HG02763 (cell line): ENCODE measurements around the gene ACSL3.
"Not testable (repeated sequence)": the region's sequence is repeated elsewhere in the genome, so short reads cannot be mapped to it uniquely, and the experiment has no call there.

Source experiments
- ATAC-seq: cut with Tn5 transposase; IDR thresholded peaks from one replicate; pipeline ENCODE4 v1.9.1; 2021; ENCODE audit warnings: mild to moderate bottlenecking, moderate library complexity; ENCODE audit not compliant: unreplicated experiment

The ACSL3 gene

DNA sequence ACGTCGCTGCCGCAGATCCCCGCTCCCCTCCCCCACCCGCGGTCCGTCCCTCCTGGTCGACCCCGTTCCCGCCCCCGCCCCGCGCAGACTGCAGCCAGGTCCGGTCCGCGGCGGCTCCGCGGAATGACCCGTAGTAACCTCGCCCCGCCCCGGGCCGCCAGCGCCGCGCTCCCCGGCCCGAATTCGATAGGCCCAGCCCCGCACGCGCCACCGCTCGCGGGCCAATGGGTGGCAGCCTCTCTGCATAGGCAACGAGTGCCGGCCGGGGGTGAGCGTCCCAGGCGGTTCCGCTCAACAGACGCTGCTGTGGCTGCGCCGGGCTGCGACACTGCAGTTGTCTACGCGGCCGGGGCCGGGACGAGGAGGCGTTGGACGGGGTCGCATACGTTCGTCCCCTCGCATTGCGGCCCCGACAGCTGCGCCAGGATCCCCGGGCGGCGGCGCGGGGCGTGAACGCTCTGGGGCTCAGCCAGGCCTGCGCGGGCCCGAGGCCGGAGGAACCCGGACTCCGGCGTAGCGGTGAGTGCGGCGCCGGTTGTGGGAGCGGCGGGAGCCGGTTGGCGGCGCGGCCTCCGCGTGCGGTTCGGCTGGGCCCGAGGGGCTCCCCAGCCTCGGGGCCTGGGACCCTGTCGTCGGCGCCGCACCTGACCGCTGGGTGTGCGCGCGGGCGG lies at the start of gene ACSL3:
ACSL3 (plus strand) TSS at position 297 of the 671 bp plus-strand sequence. CDS start 47,737 bp downstream, outside the sequence.
- ATAC-seq: peak; percentile 98

- ATAC-seq: no peak
These were observed 49.0 kb upstream of the ACSL3 start for GRCh38 chr2:222811828-222812227.

GRCh38 chr2:222813177-222813843 lies 47.5 kb upstream of the ACSL3 start:
- ATAC-seq: peak; percentile 95

GRCh38 chr2:222819722-222820333 lies 41.0 kb upstream of the ACSL3 start:
- no peak for ATAC-seq

GRCh38 chr2:222823183-222823930 lies 37.5 kb upstream of the ACSL3 start:
- no peak for ATAC-seq

DNA sequence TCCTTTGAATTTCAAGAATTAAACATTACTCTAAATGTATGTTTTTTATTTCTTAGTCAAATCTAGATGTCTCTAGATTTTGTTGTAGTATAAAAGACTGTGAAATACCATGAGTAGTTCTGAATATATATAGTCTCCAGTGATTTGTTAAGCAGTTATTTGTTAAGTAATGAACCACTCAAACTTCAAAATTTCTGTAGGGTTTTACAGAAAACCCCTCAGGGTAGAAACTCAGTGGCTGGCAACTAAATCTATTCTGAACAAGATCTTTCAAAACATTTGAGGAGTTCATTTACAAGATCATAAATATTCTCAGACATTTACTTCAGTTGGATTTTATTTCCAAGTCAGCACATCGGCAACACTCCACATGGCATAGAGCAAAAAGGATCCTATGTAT lies 35.8 kb upstream of the ACSL3 start:
- ATAC-seq: no peak

GRCh38 chr2:222827417-222827816 lies 33.4 kb upstream of the ACSL3 start:
- ATAC-seq: no peak

DNA sequence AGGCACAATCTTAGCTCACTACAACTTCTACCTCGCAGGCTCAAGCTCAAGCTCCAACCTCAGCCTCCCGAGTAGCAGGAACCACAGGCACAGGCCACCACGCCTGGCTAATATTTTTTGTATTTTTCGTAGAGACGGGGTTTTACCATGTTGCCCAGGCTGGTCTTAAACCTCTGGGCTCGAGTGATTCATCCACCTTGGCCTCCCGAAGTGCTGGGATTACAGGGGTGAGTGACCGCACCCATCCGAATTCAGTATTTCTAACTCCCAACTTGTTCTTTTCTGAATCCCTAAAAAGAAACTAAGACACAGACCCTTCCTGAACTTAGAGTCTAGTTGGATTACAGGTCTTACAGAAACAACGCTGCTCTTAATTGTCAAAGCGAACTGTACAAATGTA lies 32.3 kb upstream of the ACSL3 start:
- ATAC-seq: no peak

DNA sequence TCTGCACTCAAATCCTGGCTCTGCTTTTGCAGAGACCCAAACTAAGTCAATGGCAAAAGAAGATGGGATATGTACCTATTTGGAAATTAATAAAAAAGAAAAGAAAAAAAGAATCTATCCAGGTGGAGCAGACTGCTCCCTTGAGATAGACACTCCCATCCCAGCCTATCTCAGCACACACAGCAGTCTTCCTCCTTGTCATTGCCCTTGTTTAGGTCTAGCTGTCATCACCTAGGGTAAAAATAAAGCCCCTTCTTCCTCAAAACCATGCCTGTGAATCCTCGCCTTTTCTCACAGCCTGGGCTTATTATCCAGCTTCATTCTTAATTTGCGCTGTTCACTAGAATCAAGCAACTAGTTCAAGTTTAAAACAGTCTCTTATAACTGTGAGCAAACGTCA lies 30.7 kb upstream of the ACSL3 start:
- no peak for ATAC-seq

DNA sequence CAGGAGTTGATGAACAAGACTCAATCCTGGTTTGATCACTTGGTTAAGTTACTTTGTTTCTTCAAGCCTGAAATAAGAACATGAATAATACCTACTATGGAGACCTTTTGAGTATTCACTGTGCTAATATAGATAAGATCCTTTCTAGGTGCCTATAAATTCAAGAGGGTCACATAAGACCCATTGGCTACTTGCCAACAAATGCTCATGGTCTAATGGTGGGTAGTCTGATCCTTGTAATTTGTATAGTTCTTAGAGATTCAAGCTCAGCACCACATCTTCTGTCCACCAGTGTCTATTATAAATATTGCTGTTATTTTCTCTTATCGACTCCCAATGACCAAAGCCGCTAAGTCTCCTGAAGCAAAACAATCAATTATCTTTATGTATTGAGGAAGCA lies 27.4 kb upstream of the ACSL3 start:
- no peak for ATAC-seq

DNA sequence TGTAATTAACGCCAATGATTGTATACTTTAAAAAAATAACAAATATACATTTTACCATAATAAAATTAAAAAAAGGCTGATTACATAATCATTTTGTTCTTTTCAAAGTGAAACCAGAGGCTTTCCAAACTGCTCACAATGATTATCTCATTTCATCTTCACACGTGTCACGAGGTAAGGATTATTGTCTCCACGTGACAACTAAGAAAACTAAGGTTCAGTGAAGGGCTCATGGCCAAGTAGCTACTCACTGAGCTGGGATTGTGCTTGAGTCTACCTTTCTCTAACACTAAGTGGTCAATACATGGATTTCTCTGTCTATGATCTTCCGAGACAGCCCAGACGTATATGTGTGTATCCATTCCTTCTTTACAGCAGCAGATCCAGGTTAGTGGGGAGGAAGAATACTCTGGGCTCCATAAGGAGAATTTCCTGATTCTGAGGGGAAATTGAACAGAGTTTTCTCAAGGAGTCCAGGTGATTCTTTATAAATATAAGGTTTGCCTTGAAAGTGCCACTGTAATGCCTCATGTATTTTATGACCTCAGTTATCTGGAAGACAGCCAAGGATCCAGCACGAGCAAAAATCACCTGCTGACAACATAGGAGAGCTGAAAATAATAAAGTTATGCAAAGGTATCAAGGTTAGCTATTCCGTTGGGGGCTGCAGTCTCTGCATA lies 25.6 kb upstream of the ACSL3 start:
- no peak for ATAC-seq

DNA sequence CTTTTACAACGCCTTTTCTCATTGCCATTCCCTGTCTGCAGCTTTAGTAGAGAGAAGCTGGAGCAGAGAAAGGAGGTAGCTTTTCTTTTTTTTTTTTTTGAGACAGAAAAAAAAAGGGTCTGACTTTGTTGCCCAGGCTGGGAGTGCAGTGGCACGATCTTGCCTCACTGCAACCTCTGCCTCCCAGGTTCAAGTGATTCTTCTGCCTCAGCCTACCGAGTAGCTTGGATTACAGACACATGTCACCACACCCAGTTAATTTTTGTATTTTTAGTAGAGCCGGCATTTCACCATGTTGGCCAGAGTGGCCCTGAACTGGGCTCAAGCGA lies 25.0 kb upstream of the ACSL3 start:
- ATAC-seq: no peak

DNA sequence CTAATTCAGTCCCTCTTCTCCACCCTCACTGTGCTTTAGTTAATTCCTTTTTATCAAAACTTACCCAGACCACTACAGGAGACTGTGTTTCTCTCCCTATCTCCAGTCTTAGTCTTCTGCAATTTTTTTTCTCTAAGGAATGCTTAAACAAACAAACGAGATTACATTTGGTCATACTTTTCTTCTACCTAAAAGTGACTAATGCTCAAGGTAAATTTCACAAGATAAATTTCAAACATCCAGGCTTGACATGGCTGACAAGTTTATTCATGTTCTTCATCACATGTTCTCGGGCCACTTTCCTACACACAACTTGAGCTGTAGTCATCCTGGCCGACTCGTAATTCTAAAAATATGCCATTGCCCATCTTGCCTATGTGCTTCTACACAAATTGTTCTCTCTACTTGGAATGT lies 23.2 kb upstream of the ACSL3 start:
- ATAC-seq: no peak

DNA sequence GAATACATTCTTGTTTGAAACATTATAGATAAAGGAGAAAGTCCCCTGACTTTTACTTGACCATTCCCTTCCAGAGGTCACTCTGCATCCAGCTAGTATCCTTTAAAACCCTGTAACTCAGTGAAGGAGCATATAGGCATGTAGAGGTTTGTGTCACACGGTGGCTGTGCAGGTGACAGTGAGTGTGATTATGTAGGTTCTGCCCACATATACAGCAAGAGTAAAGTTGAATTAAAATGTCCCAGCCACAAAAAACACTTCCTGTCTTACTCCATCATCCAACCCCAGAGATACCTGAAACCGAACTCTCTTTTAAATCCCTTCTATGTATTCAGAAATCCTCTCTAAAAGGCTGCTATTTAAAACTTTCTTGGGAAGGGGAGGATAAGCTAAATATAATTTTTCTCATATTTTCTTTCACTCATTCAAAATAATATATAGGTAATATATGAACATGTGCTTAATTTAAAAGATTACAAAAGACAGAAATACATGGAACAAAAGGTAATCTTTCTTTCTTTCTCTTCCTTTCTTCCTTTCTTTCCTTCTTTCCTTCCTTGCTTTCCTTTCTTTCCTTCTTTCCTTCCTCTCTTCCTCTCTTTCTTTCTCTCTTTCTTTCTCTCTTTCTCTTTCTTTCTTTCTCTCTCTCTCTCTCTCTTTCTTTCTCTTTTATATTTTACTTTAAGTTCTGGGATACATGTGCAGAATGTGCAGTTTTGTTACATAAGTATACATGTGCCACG lies 20.6 kb upstream of the ACSL3 start:
- no peak for ATAC-seq

DNA sequence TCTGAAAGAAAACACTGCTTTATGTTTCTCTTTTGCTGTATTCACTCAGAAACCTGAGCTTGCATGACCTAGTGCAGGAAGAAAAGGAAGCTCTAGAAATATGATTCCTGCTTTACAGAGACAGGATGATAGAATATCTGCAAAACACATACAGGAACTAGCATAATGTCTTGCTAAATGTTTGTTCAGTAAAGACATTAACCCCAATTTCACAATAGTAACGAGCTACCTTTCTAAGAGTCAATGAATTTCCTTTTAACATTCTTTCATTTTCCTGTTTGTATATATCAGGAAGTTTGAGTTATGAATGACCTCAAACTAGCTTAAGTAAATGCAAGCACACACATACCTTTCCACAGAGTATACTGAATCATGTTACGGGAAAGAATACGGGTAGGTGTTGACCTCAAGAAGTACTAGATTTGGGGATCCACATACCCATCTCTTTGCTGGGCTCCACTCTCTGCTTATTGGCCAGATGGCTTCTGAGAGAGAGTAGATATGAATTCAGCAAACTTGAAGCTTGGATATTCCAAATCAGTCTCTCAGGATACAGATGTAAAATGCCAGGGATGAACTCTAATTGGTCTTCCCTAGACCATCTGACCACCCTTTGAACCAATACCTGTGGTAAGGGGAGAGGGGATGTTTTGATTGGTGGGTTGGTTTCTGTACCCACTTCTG lies 18.2 kb upstream of the ACSL3 start:
- ATAC-seq: no peak

- ATAC-seq: no peak
These were observed 16.5 kb upstream of the ACSL3 start for GRCh38 chr2:222844323-222844722.

- ATAC-seq: not testable (repeated sequence)
These were observed 15.5 kb upstream of the ACSL3 start for GRCh38 chr2:222845314-222845713.

DNA sequence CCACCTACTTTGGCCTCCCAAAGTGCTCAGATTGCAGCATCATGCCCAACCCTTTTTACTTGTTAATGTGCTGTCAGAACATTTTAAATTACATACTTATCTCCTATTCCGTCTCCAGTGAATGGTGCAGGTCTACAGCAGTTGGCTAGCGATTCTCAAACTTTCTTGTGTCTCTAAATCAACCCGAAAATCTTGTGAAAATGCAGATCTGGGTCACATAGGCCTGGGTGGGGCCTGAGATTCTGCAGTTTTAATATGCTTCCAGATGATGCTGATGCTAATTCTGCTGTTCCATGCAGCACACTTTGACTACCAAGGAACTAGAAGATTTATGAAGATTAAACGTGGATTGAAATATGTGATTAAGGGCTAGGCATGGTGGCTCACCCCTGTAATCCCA lies 14.8 kb upstream of the ACSL3 start:
- no peak for ATAC-seq

- not testable (repeated sequence) for ATAC-seq
These were observed 12.8 kb upstream of the ACSL3 start for GRCh38 chr2:222848031-222848430.

DNA sequence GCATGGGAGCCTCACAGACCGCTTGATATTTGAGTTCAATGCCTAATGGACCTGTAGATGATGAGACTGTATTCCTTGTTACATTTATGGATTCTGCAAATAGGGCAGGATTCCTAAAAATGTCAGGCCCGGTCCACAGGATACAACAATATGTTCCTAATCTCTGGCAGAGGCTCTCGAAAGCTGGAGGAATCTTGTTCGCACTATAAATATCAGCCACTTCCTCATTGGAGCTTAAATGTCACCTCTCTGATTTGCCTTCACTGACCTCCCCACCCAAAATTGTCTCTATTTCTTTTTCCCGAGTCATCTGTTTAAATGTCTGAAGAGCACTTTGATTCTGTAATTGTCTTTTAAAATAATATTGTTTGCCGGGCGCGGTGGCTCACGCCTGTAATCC lies 12.0 kb upstream of the ACSL3 start:
- no peak for ATAC-seq
